GM18519 (cell line): ENCODE results near the gene RPLP1.
"Not testable (repeated sequence)": the region's sequence is repeated elsewhere in the genome, so short reads cannot be mapped to it uniquely, and the experiment has no call there.

Experiments
- ATAC-seq: cut with Tn5 transposase; IDR thresholded peaks from one replicate; pipeline ENCODE4 v1.9.1; 2021; ENCODE audit warnings: mild to moderate bottlenecking, moderate library complexity; ENCODE audit not compliant: unreplicated experiment, low FRiP score

RPLP1 gene

GRCh38 chr15:69435985-69436384, 16.6 kb upstream of the RPLP1 start:
- no peak for ATAC-seq

GRCh38 chr15:69436951-69437350, 15.7 kb upstream of the RPLP1 start:
- ATAC-seq, result no peak

GRCh38 chr15:69439623-69440022, 13.0 kb upstream of the RPLP1 start:
- ATAC-seq, result no peak

- ATAC-seq, result no peak
Observed at GRCh38 chr15:69443032-69443611, 9.5 kb upstream of the RPLP1 start.

GRCh38 chr15:69444686-69445085, 7.9 kb upstream of the RPLP1 start:
- no peak for ATAC-seq

GRCh38 chr15:69446953-69447352, 5.7 kb upstream of the RPLP1 start:
- no peak for ATAC-seq

- not testable (repeated sequence) for ATAC-seq
Observed at GRCh38 chr15:69450221-69450620, 2.4 kb upstream of the RPLP1 start.

- no peak for ATAC-seq
Observed at GRCh38 chr15:69450968-69451695, 1.5 kb upstream of the RPLP1 start.

GRCh38 chr15:69451951-69452691, 497 bp upstream of the RPLP1 start:
- ATAC-seq, result peak; percentile 18

- no peak for ATAC-seq
Observed at GRCh38 chr15:69454953-69455352, 2.3 kb downstream of the RPLP1 start.

GRCh38 chr15:69456208-69457166, 3.9 kb downstream of the RPLP1 start:
- no peak for ATAC-seq

GRCh38 chr15:69457304-69458280, 5.0 kb downstream of the RPLP1 start:
- no peak for ATAC-seq

GRCh38 chr15:69459066-69459465, 6.4 kb downstream of the RPLP1 start:
- ATAC-seq, result no peak

GRCh38 chr15:69460481-69460880, 7.9 kb downstream of the RPLP1 start:
- ATAC-seq, result no peak

GRCh38 chr15:69462030-69462492, 9.4 kb downstream of the RPLP1 start:
- no peak for ATAC-seq

- peak; percentile 89 for ATAC-seq
Observed at GRCh38 chr15:69462493-69463181, 10.0 kb downstream of the RPLP1 start.

- no peak for ATAC-seq
Observed at GRCh38 chr15:69463182-69463756, 10.7 kb downstream of the RPLP1 start.

- ATAC-seq, result no peak
Observed at GRCh38 chr15:69465253-69465652, 12.6 kb downstream of the RPLP1 start.
